GM21825 (cell line): ENCODE measurements around the gene ASPSCR1.

Experiments
- ATAC-seq: cut with Tn5 transposase; IDR thresholded peaks from one replicate; pipeline ENCODE4 v1.9.1; 2021; ENCODE audit warnings: mild to moderate bottlenecking, moderate library complexity; ENCODE audit not compliant: unreplicated experiment

ASPSCR1 gene

DNA sequence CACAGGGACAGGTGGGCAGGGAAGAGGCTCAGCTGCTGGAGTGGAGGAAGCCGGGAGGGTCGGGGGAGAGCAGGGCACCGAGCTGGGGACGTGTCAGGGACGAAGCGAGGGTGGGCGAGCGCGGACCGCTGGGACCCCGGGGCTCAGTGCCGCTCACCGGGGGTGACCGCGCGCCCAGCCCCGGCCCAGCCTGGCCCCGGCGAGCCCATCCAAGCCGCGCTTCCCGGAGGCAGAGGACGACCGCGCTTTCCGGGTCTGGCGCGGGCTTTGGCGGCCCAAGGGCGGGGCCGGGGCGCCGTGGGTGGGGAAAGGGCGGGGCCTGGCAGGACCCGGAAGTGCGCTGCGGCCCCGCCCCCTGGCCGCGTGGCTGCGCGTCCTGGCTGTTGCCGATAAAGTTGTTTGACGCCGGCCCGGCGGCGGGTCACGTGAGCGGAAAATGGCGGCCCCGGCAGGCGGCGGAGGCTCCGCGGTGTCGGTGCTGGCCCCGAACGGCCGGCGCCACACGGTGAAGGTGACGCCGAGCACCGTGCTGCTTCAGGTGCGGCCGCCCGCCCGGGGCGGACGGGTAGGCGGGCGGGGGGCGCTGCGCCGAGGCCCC, at the start of gene ASPSCR1:
ASPSCR1 (plus strand) TSS at position 419 of the 598 bp plus-strand sequence; CDS start at position 437, 18 bp downstream.
- ATAC-seq = peak; percentile 78

- ATAC-seq = peak; percentile 41
Observed at GRCh38 chr17:81927653-81928543, 49.5 kb upstream of the ASPSCR1 start, which contains the start of gene MAFG. Gene MAFG, minus strand, starts transcription at chr17:81927735. Its CDS starts 4,550 bp downstream, at chr17:81923185.

GRCh38 chr17:81928544-81929252, 48.7 kb upstream of the ASPSCR1 start:
- ATAC-seq = no peak

GRCh38 chr17:81929253-81930141, 47.9 kb upstream of the ASPSCR1 start:
- ATAC-seq = no peak

- ATAC-seq = no peak
Observed at GRCh38 chr17:81930142-81931125, 47.0 kb upstream of the ASPSCR1 start.

DNA sequence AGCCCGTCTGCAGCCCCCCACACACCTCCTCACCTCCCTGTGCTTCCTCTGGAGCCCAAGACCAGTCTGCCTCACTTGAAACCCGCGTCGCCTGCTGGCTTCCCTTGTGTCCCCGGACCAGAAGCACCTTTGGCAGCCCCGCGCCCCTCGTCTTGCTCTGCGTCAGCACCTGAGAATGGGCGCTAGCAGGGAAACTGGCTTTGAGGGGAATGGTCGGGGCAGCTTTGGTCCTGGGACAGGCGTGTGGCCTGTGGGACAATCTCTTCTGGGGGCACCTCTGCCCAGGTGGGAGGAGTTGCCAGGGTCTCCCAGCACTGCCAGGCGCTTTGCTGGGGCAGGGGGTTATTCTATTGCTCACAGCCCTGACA, 46.3 kb upstream of the ASPSCR1 start:
- ATAC-seq = no peak

GRCh38 chr17:81931557-81932332, 45.7 kb upstream of the ASPSCR1 start:
- ATAC-seq = no peak

- no peak for ATAC-seq
Observed at GRCh38 chr17:81932333-81932983, 45.0 kb upstream of the ASPSCR1 start.

GRCh38 chr17:81933178-81933699, 44.2 kb upstream of the ASPSCR1 start:
- no peak for ATAC-seq

DNA sequence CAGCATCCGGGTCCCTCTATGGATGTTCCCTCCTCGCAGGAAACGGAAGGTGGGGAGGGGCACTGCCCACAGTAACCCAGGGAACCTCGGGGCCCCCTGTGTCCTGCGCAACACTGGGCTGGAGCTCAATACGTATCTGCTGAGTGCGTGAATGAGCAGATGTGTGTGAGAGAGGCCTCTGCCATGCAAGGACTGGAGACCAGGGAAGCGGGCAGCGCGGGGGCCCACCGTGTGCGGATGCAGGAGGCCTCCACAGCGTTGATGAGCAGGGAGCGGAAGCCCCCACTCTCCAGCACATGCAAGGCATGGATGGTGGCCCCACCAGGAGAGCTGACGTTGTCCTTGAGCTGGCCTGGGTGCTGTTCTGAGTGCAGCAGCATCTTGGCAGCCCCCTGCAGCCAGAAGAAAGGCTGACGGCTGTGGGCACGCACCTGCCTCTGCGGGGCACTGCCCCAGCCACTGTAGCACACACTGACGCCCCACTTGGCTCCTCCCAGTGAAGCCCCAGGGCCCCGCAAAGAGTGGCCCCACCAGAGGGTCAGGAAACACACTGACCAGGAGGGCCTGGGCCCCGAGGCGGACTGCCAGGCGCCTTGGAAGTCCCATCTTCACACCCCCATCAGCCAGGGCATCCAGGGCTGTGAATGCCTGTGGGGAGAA, 43.2 kb upstream of the ASPSCR1 start:
- no peak for ATAC-seq

DNA sequence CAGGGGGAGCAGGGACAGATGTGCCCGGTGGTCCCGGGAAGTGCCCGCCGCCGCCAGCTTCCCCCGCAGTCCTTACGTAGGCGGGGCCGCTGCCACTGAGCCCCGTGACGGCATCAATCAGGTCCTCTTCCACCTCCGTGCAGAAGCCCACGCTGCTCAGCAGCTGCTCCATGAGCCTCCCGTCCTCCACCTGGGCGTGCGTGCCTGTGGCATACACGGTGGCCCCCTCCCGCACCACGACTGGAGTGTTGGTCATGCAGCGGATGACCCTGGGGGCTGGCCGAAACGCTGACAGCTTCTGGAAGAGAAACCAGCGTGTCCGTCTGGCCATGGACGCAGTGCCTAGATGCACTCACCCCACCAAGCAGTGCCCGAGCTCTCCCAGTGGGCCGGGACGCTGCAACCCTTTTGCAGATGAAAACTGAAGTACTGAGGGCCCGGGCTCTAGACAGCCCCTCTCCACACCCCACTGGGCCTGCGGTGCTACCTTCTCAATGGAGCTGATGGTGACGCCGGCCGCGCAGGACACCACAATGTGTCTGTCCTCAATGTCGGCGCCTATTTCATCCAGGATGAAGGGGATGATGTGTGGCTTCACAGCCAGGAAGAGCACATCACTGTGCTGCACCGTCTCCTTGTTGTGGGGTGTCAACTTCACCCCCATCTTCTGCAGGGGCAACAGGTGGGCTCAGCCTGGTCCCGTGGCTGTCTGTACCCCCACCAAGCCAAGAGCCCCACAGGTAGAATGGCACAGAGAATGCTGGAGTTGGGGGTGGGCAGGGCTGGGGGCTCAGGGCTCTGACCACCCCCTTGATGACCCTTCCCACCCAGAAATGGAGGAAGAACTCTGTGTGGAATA, 42.4 kb upstream of the ASPSCR1 start:
- no peak for ATAC-seq

DNA sequence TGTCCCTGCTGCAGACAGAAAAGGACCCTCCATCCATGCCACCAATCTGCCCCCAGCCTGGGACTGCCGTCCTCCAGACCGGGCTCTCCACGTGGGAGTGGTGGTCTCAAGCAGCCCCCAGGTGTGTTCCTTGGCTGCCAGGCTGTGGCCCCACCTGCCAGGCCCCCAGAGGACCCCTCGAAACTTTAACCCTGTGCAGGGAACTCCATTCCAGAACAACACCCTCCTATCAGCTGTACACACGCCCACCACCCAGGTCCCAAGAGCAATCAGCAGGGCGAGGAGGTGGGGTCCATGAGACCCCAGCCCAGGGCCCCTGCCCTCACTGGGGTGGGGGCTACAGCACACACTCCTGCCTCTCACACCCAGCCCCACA, 41.7 kb upstream of the ASPSCR1 start:
- no peak for ATAC-seq

DNA sequence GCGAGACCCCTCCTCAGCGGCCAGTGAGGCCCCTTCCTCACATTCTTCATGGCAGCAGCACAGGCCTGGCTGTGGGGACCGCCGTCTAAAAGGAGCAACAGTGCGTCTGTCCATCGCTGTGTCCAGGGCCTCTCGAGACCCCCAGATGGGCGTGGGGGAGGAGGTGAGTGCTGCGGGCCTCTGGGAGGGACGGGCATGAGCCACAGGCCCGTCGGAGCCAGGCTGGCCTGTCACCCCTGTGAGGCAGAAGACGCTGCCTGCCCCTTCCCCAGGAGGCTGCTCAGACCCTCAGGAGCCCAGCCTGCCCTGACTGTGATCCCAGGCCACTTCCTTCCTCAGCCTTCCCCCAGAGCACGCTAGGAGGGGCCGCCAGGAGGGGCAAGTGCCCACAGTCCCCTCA, 38.2 kb upstream of the ASPSCR1 start:
- ATAC-seq = no peak

GRCh38 chr17:81939881-81940385, 37.5 kb upstream of the ASPSCR1 start:
- no peak for ATAC-seq

DNA sequence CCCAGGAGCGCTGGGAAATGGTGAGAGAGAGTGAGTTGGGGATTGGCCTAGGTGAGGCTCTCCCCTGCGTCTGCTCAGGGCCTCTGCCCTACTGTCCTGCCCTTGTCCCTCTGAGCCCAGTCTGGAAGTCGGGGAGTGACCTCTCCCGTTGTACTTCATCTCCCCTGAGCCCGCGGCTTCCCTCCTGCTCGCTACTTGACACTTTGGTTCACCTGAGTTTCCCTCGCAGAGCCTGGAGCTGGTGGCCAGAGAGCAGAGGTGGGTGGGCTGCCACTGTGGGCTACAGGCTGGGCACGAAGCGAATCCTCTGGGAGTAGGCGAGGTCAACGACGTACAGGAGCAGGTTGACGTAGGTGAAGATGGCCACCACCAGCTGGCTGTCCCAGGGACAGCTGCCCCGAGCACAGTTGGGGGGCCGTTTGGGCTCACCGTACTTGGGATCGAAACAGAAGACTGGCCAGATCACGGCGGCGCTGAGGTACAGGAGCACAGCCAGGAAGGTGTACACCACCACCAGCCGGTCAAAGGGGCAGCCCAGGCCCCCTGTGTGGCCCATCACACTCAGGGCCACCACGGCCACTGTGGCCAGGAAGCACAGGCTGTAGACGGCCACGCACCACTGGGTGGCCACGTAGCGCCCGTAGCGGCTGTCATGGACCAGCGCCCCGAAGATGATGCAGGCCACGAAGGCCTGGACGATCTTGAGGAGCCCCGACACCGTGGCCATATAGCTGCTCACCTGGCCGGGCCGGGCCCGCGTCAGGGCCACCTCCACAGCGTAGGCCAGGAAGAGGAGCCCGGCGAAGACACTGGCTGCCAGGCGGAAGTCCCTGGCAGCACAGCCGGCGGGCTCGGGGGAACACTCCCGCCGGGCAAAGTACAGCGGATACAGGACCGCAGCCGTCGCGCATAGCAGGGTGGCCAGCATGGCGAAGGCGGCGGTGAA, 36.6 kb upstream of the ASPSCR1 start:
- ATAC-seq = no peak
